Panc1 (cell line): ENCODE data around the gene PDE3B. TPM values are rescaled to one million over a fixed set of nuclear protein-coding genes. Genes with fewer than 3 reads are reported as not detected.

Source experiments
- ATAC-seq: fragments of 200-7000 bp; cut with Tn5 transposase; 2 replicates; pipeline ENCODE4 v1.9.1; 2020; ENCODE audit warnings: mild to moderate bottlenecking, moderate library complexity
- BruUV-seq: library from RNA; stranded (reverse); fragments of 400-500 nt; replicated peaks from 2 replicates; lab custom pipeline; 2021; lab: Mats Ljungman, UMichigan
- CTCF ChIA-PET: fragments of 300-600 bp; sonication (Branson Sonifier 250); formaldehyde crosslinking; loops from one replicate; lab custom pipeline; 2022; ENCODE audit warnings: antibody characterized with exemption; lab: Charles Lee
- POLR2A ChIA-PET: fragments of 300-600 bp; sonication (Branson Sonifier 250); formaldehyde crosslinking; loops from one replicate; lab custom pipeline; 2022; ENCODE audit warnings: antibody characterized with exemption; lab: Charles Lee
- DNase-seq: peaks from one replicate; pipeline ENCODE4 v3.0.0-alpha.2; 2010; ENCODE audit warnings: low read depth, low spot score
- H3K27ac ChIP-seq: 2 replicates; pipeline ENCODE4 v1.5.1; 2011; ENCODE audit warnings: mild to moderate bottlenecking, low read length, inconsistent platforms
- H3K27me3 ChIP-seq: fragments of 200-500 bp; sonication (Bioruptor generic); 2 replicates; pipeline ENCODE4 v1.6.0; 2014; ENCODE audit warnings: low read length, inconsistent platforms; ENCODE audit not compliant: control insufficient read depth, insufficient read depth
- H3K36me3 ChIP-seq: fragments of 200-500 bp; sonication (Bioruptor generic); 2 replicates; pipeline ENCODE4 v1.5.1; 2014; ENCODE audit warnings: inconsistent platforms, mild to moderate bottlenecking, low read length, moderate library complexity; ENCODE audit not compliant: control insufficient read depth, insufficient read depth
- H3K4me1 ChIP-seq: 2 replicates; pipeline ENCODE4 v1.5.1; 2011; ENCODE audit warnings: inconsistent platforms, mild to moderate bottlenecking, low read length, moderate library complexity; ENCODE audit not compliant: control insufficient read depth, insufficient read depth
- H3K4me3 ChIP-seq, 2 experiments: 2 replicates each; pipeline ENCODE4 v1.5.1; 2011 to 2012; ENCODE audit warnings: low read depth in 2 of 2, low read length in 2 of 2, mild to moderate bottlenecking in 2 of 2, inconsistent platforms in 1 of 2, moderate library complexity in 1 of 2
- H3K9me3 ChIP-seq: fragments of 200-500 bp; sonication (Bioruptor generic); 2 replicates; pipeline ENCODE4 v1.5.1; 2014; ENCODE audit warnings: low read depth, mild to moderate bottlenecking, inconsistent platforms, low read length, moderate library complexity; ENCODE audit not compliant: control insufficient read depth, insufficient read depth
- CTCF ChIP-seq: fragments of 450-650 bp; IDR thresholded peaks from 2 replicates; pipeline ENCODE4 v1.5.1; 2017; ENCODE audit warnings: mild to moderate bottlenecking
- POLR2AphosphoS5 ChIP-seq: IDR thresholded peaks from 2 replicates; pipeline ENCODE4 v1.6.1; 2012; ENCODE audit warnings: mild to moderate bottlenecking, low read depth, low read length, moderate library complexity
- REST ChIP-seq, 2 experiments: IDR thresholded peaks; 2 replicates each; pipeline ENCODE4 v1.6.1; 2011 to 2012; ENCODE audit warnings: low read depth in 2 of 2, control low read depth in 1 of 2, low read length in 1 of 2, mild to moderate bottlenecking in 1 of 2, moderate library complexity in 1 of 2; ENCODE audit not compliant: insufficient read depth in 1 of 2
- SIN3A ChIP-seq: IDR thresholded peaks from 2 replicates; pipeline ENCODE4 v1.6.1; 2012; ENCODE audit warnings: low read depth, mild to moderate bottlenecking, low read length, moderate library complexity, borderline replicate concordance; ENCODE audit not compliant: insufficient read depth
- TCF7L2 ChIP-seq: IDR thresholded peaks from 2 replicates; pipeline ENCODE4 v1.6.1; 2011; ENCODE audit warnings: mild to moderate bottlenecking, low read depth, low read length, inconsistent platforms
- in situ Hi-C: cut with HindIII; loops from 2 replicates; pipeline ENCODE4 v1.10.0; 2016; ENCODE audit warnings: low sequenced_read_pairs, low pct_unique_long_range_greater_than_20kb
- intact Hi-C: fragments of 100-400 bp; cut with micrococcal nuclease; formaldehyde crosslinking; loops from one replicate; pipeline ENCODE4 v1.10.0; 2022; ENCODE audit not compliant: unreplicated experiment
- total RNA-seq: library from RNA; stranded (reverse); gene quantifications from one replicate; pipeline ENCODE4 v1.2.1, GENCODE V29; 2021; ENCODE audit not compliant: unreplicated experiment

The PDE3B gene
- total RNA-seq, 1 experiment from 2014 or later: 33.0 TPM

GRCh38 chr11:14611939-14612338 is 31.7 kb upstream of the PDE3B start:
- Histone ChIP-seq H3K36me3 (peaks cover 6% of the 10 kb centered on the region), H3K4me1 (no peaks in the 10 kb centered on the region), H3K27me3 (no peaks in the 10 kb centered on the region), H3K27ac (no peak overlapping the region), H3K4me3 (no peak overlapping the region), H3K9me3 (peaks cover under 1% of the 10 kb centered on the region; the same call in 1 of the 2 replicates)
- ATAC-seq (no peak), DNase-seq (no peak)
- ChIA-PET POLR2A (no interaction called here), CTCF (no interaction called here)
- TF ChIP-seq CTCF (no peak), REST (IDR thresholded peaks at IDR 0.05; ENCODE audit: insufficient read depth in 1 of 2, low read depth in 2 of 2, low read length in 1 of 2) (no peak), POLR2AphosphoS5 (no peak), SIN3A (no peak), TCF7L2 (no peak)
- in situ Hi-C loops: no loop called here
- intact Hi-C loops: no loop called here
- BruUV-seq: no TSS peak

- no peaks in the 10 kb centered on the region for H3K4me1 ChIP-seq
- TF ChIP-seq CTCF: no peak
- no peak for TF ChIP-seq POLR2AphosphoS5
- TF ChIP-seq TCF7L2: no peak
- TF ChIP-seq REST (IDR thresholded peaks at IDR 0.05; ENCODE audit: insufficient read depth in 1 of 2, low read depth in 2 of 2, low read length in 1 of 2): no peak
- no peak for TF ChIP-seq SIN3A
- DNase-seq: no peak
- no peak for ATAC-seq
- intact Hi-C loops (no loop called here), in situ Hi-C loops (no loop called here)
- no TSS peak for BruUV-seq
- no peak overlapping the region for H3K27ac ChIP-seq
- POLR2A ChIA-PET: no interaction called here
- H3K36me3 ChIP-seq: peaks cover 6% of the 10 kb centered on the region
- no peaks in the 10 kb centered on the region for H3K9me3 ChIP-seq
- CTCF ChIA-PET: no interaction called here
- H3K27me3 ChIP-seq: no peaks in the 10 kb centered on the region
- H3K4me3 ChIP-seq: no peak overlapping the region
Measured at GRCh38 chr11:14612694-14613093, 30.9 kb upstream of the PDE3B start.
